ENCODE data around the gene NELL2. TPM values are rescaled to one million over a fixed set of nuclear protein-coding genes. Genes with fewer than 3 reads are reported as not detected.

Gene NELL2
- total RNA-seq, 1 donor, result 0.86 TPM

DNA sequence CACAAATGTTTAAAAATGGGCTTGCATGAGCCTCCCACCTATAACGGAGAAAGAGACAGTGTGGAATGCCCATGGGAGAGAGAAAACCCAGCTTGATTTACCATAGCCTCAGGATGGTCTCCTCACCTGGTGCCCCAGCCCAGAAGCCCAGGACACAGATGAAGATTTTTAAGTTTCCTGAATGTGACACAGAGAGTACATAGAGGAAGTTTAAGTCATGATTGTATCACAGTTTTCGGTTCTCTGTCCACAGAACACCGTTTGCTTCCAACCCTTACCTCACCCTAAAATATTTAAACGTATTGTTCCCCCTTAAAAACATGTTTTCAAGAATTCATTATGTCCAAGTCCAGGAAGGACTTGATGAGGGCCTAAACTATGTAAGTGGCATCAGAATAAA, 56.2 kb downstream of the NELL2 start:
- no peak overlapping the region for H3K4me3 ChIP-seq (ENCODE audit: low read depth, low read length)
- no peak for DNase-seq (ENCODE audit: low read depth)
- TF ChIP-seq, protein P1, sequence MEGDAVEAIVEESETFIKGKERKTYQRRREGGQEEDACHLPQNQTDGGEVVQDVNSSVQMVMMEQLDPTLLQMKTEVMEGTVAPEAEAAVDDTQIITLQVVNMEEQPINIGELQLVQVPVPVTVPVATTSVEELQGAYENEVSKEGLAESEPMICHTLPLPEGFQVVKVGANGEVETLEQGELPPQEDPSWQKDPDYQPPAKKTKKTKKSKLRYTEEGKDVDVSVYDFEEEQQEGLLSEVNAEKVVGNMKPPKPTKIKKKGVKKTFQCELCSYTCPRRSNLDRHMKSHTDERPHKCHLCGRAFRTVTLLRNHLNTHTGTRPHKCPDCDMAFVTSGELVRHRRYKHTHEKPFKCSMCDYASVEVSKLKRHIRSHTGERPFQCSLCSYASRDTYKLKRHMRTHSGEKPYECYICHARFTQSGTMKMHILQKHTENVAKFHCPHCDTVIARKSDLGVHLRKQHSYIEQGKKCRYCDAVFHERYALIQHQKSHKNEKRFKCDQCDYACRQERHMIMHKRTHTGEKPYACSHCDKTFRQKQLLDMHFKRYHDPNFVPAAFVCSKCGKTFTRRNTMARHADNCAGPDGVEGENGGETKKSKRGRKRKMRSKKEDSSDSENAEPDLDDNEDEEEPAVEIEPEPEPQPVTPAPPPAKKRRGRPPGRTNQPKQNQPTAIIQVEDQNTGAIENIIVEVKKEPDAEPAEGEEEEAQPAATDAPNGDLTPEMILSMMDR (IDR thresholded peaks at IDR 0.05; ENCODE audit: insufficient read depth, low read depth, low read length), result no peak

DNA sequence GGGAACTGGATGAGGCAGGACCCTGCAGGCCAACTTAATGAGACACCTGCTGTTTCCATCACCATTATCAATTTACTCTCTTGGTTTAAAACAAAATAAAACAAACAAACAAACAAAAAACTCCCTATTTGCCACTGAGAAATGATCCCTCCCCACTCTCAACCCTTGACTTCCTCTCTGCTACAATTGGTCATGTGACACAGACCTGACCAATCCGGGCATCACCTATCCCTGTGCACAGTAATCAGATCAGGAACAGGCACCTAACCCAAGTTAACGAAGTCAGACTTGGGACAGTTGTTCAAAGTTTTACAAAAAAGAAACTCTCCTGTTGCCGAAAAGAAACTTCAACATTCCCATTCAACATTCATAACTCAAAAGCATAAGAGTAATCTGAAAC, 58.4 kb downstream of the NELL2 start:
- DNase-seq (ENCODE audit: low read depth), result no peak
- no peak overlapping the region for H3K4me3 ChIP-seq (ENCODE audit: low read depth, low read length)
- TF ChIP-seq, protein P1 (IDR thresholded peaks at IDR 0.05; ENCODE audit: insufficient read depth, low read depth, low read length), result no peak

DNA sequence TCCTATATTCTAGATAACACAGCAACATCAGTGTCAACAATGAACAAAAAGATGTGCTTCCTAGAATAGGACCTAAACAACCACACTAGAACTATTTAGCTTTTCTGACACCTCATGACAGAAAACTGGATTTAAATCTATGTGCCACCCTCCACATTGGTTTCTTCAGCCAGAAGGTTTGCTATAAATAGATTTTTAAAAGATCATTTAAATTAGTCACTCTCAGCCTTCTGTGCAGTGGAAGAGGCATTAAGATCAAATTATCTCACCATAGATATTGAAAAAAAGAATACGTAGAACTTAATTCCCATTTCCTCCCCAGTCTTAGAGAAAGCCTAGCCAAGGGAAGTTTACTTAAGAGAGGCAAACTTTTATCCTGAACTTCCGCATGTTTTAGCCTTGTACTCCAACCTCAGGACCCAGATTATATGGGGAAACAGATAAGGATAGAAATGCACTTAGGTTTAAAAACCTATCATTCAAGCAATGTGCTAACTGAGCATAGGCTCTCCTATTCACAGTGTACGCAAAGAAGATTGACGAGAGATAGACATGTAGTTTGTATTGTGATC, 59.6 kb downstream of the NELL2 start:
- TF ChIP-seq, protein P1 (IDR thresholded peaks at IDR 0.05; ENCODE audit: insufficient read depth, low read depth, low read length), result no peak
- no peak overlapping the region for H3K4me3 ChIP-seq (ENCODE audit: low read depth, low read length)
- DNase-seq (ENCODE audit: low read depth), result no peak

DNA sequence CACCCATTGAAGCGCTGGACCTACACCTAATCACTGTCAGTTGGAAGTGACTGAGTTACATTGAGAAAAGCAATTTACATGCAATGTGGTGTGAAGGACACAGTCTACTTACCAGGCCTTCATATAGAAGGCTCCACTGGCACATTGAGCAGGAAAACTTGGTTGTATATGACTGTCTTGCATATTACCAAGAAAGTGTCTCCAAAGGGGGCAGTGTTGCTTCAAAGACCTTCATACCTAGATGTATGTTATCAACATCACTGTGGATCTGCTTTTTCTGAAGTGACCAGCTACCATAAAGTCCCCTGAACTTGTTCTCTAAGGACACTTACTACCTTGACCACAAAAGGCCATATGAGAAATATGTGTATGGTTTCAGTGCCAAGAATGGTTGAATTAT, 64.1 kb downstream of the NELL2 start:
- TF ChIP-seq, protein P1 (IDR thresholded peaks at IDR 0.05; ENCODE audit: insufficient read depth, low read depth, low read length), result no peak
- DNase-seq (ENCODE audit: low read depth), result no peak
- H3K4me3 ChIP-seq (ENCODE audit: low read depth, low read length), result no peak overlapping the region

DNA sequence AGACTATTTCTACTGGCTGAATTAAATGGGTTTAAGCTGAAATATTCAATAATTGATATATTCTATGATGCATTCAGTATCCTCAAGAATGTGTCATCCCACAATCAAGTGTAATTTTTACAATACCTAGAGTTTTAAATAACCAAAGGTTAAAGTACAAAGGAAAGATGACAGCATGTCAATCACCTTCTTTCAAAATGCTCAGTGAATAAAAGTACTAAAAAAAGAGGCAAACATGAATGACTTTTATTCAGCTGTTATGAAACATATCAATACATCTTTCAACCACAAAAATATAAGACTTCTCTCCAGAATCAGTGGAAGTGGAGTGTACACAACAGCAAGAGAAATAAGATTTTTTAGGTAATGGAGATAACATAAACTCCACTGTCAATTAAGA, 72.0 kb downstream of the NELL2 start:
- DNase-seq (ENCODE audit: low read depth), result no peak
- H3K4me3 ChIP-seq (ENCODE audit: low read depth, low read length), result no peak overlapping the region
- TF ChIP-seq, protein P1 (IDR thresholded peaks at IDR 0.05; ENCODE audit: insufficient read depth, low read depth, low read length), result no peak

DNA sequence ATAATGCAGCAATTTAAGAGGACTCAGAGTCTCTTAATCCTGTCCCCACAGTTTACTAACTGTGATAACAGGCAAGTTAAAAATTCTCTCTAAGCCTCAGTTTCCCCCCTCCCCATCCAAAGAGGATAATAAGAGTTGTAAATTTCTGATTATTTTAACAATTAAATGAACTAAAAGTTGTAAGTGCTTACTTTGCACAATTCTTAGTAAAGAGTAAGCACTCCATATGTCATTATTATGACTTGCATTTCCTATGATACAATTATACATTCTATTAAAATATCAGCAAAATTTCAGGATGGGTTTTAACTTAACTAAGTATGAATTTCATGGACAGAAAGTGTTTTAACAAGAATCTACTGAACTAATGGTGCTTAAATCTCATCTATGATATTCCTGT, 80.1 kb downstream of the NELL2 start:
- no peak for DNase-seq (ENCODE audit: low read depth)
- no peak overlapping the region for H3K4me3 ChIP-seq (ENCODE audit: low read depth, low read length)
- TF ChIP-seq, protein P1 (IDR thresholded peaks at IDR 0.05; ENCODE audit: insufficient read depth, low read depth, low read length), result no peak

DNA sequence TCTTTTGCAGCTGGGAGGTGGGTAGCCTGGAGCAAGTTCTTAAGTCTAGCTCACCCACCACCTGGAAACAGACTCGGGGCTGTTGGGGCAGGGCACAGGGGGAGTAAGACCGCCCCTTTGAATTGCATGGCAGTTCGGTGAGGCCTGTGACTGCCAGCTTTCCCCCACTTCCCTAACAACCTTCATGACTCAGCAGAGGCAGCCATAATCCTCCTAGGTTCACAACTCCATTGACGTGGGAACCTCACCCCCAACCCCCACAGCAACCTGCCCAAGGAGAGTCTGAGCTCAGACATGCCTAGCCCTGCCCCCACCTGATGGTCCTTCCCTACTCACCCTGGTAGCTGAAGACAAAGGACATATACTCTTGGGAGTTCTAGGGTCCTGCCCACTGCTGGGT, 87.4 kb downstream of the NELL2 start:
- TF ChIP-seq, protein P1 (IDR thresholded peaks at IDR 0.05; ENCODE audit: insufficient read depth, low read depth, low read length), result no peak
- no peak overlapping the region for H3K4me3 ChIP-seq (ENCODE audit: low read depth, low read length)
- no peak for DNase-seq (ENCODE audit: low read depth)

All from fibroblast of villous mesenchyme (primary cell).